Fibroblast of mammary gland (primary cell): ENCODE measurements around the gene KRTAP5-7.
A peak's percentile ranks its signal among the peaks of the same experiment; 100 is the strongest.

Source experiments
- DNase-seq: peaks from one replicate; pipeline ENCODE4 v3.0.0-alpha.2; 2010; ENCODE audit warnings: low read depth
- H3K4me3 ChIP-seq: 2 replicates; pipeline ENCODE4 v1.5.1; 2011; ENCODE audit warnings: low read depth, mild to moderate bottlenecking, low read length, moderate library complexity; ENCODE audit not compliant: control insufficient read depth
- TF ChIP-seq, protein P1 (sequence below): conservative IDR thresholded peaks from 2 replicates; pipeline ENCODE4 v1.5.1; 2011; ENCODE audit warnings: low read depth, low read length, inconsistent platforms; ENCODE audit not compliant: control insufficient read depth, insufficient read depth

Gene KRTAP5-7

DNA sequence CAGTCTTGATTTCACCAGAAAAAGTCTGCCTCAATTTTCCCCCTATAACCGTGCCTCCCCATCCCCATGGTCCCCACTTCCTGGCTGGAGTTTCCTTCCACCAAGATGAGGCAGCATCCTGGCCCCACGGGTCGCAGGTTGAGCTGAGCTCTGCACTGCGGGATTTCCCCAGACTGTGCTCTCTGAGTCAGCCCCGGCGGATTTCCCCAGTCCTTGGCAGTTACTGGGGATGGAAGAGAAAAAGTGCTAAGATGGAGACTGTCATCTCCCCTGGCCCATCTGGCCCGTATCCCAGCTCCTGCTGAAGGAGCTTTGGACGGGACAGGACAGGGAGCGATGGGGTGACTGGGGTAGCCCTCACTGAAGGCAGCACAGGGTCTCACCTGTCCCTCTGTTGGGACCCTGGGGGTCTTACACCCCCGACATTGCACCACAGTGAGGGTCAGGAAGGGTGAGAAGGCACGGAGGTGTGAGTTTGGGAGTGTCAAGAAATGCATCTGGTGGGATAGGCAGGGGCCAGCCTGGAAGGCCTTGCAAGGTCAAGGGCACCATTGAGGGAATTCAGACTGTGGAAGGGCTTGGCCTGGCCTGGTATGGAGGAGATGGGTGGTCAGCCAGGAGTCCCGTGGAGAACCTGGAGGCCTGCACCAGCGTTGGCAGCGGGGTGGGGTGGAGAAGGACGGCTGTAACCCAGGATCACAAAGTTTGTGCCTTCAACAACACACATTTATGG is 37.6 kb upstream of the KRTAP5-7 start:
- TF ChIP-seq, protein P1, sequence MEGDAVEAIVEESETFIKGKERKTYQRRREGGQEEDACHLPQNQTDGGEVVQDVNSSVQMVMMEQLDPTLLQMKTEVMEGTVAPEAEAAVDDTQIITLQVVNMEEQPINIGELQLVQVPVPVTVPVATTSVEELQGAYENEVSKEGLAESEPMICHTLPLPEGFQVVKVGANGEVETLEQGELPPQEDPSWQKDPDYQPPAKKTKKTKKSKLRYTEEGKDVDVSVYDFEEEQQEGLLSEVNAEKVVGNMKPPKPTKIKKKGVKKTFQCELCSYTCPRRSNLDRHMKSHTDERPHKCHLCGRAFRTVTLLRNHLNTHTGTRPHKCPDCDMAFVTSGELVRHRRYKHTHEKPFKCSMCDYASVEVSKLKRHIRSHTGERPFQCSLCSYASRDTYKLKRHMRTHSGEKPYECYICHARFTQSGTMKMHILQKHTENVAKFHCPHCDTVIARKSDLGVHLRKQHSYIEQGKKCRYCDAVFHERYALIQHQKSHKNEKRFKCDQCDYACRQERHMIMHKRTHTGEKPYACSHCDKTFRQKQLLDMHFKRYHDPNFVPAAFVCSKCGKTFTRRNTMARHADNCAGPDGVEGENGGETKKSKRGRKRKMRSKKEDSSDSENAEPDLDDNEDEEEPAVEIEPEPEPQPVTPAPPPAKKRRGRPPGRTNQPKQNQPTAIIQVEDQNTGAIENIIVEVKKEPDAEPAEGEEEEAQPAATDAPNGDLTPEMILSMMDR, result no peak
- peak; percentile 30 for DNase-seq
- H3K4me3 ChIP-seq, result no peak overlapping the region

DNA sequence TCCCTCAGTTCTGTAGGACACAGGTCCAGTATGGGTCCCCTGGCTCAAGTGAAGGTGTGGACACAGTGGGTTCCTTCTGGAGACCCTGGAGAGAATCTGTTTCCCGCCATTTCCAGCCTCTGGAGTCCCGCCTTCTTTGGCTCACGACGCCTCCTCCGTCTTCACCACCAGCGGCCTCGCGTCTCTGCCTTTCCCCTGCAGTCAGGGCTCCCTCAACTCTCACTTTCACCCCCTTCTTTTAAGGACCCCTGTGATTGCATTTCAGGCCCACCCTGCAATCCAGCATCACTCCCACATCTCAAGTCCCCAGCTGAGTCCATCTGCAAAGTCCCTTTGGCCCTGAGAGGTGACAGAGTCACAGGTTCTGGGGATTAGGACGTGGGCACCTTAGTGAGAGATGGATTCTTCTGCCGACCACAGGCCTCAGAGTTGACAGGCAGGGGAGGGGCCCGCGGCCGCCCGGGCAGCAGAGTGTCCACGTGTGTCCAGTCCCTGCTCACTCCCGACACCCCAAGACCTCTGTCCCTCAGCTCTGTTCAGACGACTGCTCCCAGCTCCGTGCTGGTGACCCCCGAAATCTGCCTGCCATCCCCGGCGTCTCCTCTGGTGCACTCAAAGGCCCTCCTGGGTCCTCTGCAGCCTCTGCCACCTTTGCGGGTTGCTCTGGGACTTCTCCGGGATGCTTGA is 36.9 kb upstream of the KRTAP5-7 start:
- TF ChIP-seq, protein P1, result no peak
- no peak overlapping the region for H3K4me3 ChIP-seq
- no peak for DNase-seq

DNA sequence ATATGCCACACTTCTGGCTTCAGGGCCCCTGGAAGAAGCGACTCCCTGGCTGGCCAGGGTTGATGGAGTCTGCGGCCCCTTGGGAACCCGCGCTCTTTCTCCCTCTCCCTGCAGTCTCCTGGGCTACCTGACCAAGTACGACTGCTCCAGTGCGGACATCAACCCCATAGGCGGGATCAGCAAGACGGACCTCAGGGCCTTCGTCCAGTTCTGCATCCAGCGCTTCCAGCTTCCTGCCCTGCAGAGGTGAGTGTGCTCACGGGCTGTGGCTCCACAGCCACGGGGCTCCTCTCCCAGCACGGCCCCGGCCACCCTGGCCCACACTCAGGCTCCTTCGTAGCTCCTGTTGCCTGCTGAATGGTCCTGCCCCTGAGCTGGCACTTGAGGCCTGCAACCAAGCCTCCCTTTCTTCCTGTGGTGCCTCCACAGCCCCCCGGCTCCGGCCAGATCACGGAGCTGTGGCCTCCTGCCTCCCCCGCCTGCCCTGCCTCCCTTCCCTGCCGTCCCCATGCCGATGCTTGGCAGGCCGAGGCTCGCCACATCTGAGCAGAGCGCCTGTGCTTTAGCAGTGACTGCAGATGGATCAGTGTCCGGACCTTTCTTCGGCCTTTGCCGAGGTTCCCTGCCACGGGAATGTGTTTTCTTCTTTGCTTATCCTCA is 36.2 kb upstream of the KRTAP5-7 start:
- no peak for DNase-seq
- TF ChIP-seq, protein P1, result no peak
- no peak overlapping the region for H3K4me3 ChIP-seq

DNA sequence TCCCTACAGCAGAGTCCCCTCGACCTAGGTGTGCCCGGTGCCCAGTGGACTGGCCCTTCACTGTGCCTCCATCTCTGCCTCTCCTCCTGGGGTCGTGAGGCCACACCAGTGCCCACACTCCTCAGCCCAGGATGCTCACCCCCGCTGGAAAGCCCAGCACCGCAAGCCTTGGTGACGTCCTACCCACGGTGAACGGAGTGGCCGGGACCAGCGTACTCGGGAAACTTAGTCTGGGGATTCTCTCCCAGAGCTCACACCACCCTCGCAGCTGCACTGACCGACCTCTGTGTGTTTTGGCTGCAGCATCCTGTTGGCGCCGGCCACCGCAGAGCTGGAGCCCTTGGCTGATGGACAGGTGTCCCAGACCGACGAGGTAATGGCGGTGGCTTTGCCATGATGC is 35.5 kb upstream of the KRTAP5-7 start:
- TF ChIP-seq, protein P1, result no peak
- no peak for DNase-seq
- H3K4me3 ChIP-seq, result no peak overlapping the region

DNA sequence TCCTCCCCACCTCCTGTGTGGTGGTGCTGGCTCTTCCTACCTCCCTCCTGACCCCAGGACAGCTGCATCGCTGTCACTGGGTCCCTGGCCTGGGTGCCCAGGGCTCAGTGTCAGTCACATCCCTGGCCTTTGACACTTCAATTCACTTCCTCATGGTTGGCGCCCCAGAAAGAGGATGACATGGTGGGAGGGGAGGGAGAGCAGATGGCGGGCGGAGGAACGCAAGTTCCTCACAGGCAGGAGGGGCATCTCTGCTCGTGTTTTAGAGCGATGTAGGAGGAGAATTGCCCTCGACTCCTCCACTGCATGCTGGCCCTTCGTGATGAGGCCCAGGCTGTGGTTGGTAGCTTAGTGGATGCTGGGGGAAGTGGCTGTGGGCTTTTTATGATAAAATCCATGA is 35.1 kb upstream of the KRTAP5-7 start:
- no peak for DNase-seq
- TF ChIP-seq, protein P1, result no peak
- H3K4me3 ChIP-seq, result no peak overlapping the region

DNA sequence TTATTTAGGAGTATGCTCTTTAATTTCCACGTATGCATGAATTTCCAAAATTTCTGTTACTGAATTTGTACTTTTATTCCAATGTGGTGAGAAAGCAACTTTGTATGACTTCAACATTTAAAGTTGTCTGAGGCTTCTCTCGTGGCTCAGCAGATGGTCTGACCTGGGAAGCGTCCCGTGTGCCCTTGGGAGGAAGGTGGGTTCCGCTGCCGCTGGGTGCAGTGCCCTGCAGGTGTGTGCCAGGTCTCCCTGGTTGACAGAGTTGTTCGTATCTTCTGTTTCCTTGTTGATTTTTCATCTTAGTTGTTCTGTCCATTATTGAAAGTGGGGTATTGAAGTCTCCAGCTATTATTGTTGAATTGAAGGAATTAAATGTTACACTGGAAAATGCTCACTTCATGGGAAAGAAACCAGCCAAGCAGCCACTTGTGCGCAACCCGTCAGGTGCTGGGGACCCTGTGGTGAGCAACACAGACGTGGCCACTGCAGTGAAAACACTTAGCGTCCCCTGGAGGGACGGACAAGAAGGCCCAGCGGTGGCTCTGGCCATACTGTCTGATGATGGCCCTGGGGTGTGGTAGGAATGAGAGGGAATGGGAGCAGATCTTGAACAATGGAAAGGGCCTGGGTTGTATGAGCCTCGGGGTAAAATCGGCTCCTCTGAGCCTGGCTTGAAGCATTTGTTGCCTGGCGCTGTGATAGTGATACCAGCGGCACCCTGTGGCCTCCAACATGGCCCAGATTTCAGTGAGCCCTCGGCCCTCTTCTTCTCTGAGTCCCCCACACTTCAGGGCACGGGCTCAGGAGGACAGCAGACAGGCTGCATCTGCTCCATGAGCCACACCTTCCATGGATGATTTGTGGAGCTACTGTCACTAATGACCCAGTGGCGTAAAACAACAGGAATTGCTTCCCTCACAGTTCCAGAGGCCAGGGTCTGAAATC is 31.5 kb upstream of the KRTAP5-7 start:
- DNase-seq, result no peak
- TF ChIP-seq, protein P1, result no peak
- no peak overlapping the region for H3K4me3 ChIP-seq
